ENCODE data around the gene SEMA4G. TPM values are rescaled to one million over a fixed set of nuclear protein-coding genes. Genes with fewer than 3 reads are reported as not detected.
A peak's percentile ranks its signal among the peaks of the same experiment; 100 is the strongest.

Gene SEMA4G
- total RNA-seq, 1 experiment from 2014 or later, result 0.70 TPM

DNA sequence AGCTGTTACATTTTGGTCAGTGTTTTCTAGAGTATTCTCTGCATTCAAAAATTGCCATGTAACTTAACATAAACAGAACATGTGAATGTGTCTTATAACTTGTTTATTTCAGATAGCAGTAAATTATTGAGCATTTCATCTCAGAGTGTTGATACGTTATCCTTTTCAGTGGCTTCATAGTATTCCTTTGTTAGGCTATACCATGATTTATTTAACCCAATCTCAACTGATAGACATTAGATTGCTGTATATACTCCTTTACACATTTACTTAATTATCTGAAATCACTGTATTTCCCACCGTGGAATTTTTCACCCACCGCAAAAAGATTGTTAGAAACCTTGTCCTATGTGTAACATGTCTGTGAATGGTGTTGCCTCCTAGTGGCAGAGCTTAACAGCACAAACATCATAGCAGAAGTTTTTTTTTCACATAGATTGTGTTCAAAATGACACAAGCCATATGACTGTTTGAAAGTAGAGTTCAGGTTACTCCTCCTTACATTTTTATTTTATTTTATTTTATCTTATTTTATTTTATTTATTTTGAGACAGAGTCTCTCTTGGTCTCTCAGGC, 35.1 kb upstream of the SEMA4G start:
- no peak overlapping the region for H3K4me2 ChIP-seq
- no peak overlapping the region for H3K4me3 ChIP-seq
- H2AFZ ChIP-seq, result no peak overlapping the region
- no peaks in the 10 kb centered on the region for H3K4me1 ChIP-seq (replicated peaks; ENCODE audit: insufficient read depth)
- H3K9me3 ChIP-seq (ENCODE audit: insufficient read depth, low read depth), result no peaks in the 10 kb centered on the region
- TF ChIP-seq EZH2 (IDR thresholded peaks at IDR 0.05; ENCODE audit: low read depth), result no peak
- TF ChIP-seq, protein P1, sequence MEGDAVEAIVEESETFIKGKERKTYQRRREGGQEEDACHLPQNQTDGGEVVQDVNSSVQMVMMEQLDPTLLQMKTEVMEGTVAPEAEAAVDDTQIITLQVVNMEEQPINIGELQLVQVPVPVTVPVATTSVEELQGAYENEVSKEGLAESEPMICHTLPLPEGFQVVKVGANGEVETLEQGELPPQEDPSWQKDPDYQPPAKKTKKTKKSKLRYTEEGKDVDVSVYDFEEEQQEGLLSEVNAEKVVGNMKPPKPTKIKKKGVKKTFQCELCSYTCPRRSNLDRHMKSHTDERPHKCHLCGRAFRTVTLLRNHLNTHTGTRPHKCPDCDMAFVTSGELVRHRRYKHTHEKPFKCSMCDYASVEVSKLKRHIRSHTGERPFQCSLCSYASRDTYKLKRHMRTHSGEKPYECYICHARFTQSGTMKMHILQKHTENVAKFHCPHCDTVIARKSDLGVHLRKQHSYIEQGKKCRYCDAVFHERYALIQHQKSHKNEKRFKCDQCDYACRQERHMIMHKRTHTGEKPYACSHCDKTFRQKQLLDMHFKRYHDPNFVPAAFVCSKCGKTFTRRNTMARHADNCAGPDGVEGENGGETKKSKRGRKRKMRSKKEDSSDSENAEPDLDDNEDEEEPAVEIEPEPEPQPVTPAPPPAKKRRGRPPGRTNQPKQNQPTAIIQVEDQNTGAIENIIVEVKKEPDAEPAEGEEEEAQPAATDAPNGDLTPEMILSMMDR (conservative IDR thresholded peaks at IDR 0.05), result peak; percentile 45; the same call in 1 of the 2 replicates
- intact Hi-C loops (cut with micrococcal nuclease; ENCODE audit: unreplicated experiment), result no loop called here
- no peaks in the 10 kb centered on the region for H4K20me1 ChIP-seq (ENCODE audit: insufficient read depth)
- DNase-seq, result no peak
- POLR2A ChIA-PET (ENCODE audit: unreplicated experiment), result no interaction called here
- no peaks in the 10 kb centered on the region for H3F3A ChIP-seq (ENCODE audit: insufficient read depth, low read depth)
- H3K27me3 ChIP-seq (ENCODE audit: insufficient read depth, low read depth), result no peaks in the 10 kb centered on the region
- BruUV-seq (replicated peaks), result no TSS peak
- no peaks in the 10 kb centered on the region for H3K9me2 ChIP-seq (ENCODE audit: insufficient read depth)
- CTCF ChIA-PET, result no interaction called here
- no peak overlapping the region for H3K27ac ChIP-seq
- H3K79me2 ChIP-seq (ENCODE audit: low read depth), result no peaks in the 10 kb centered on the region
- peaks cover 13% of the 10 kb centered on the region; the same call in 1 of the 2 replicates for H3K36me3 ChIP-seq (ENCODE audit: low read depth)

DNA sequence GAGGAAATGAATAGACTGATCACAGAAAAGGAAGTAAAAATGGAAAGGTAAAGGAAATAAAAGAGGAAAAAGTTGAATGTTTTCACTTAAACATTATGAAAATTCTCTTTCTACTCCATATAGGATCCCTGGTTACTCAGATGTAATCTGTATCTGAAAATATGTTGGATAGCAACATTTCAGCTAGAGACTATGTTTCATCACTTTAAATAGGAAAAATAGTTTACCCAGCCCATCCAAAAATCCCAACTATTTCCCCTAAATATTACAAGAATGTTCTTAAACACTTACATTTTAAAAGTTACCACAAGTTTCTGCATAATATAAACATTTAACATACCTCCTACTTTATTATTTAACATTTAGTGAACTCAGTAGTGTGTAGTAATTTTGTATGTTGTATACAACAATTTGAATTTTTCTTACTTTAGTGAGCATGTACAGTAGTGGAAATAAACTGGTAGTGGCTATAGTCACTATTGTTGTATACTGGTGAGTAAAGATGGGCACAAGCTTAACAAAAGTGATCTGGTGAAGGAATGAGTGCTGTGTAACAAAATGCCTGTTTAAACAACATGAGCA, 29.4 kb upstream of the SEMA4G start:
- Histone ChIP-seq H3F3A (ENCODE audit: insufficient read depth, low read depth) (no peaks in the 10 kb centered on the region), H4K20me1 (ENCODE audit: insufficient read depth) (no peaks in the 10 kb centered on the region), H3K4me1 (replicated peaks; ENCODE audit: insufficient read depth) (no peaks in the 10 kb centered on the region), H3K36me3 (ENCODE audit: low read depth) (peaks cover 4% of the 10 kb centered on the region; the same call in 1 of the 2 replicates), H2AFZ (no peak overlapping the region), H3K4me3 (no peak overlapping the region), H3K27ac (no peak overlapping the region), H3K79me2 (ENCODE audit: low read depth) (no peaks in the 10 kb centered on the region), H3K27me3 (ENCODE audit: insufficient read depth, low read depth) (no peaks in the 10 kb centered on the region), H3K9me3 (ENCODE audit: insufficient read depth, low read depth) (no peaks in the 10 kb centered on the region), H3K9me2 (ENCODE audit: insufficient read depth) (no peaks in the 10 kb centered on the region), H3K4me2 (no peak overlapping the region)
- CTCF ChIA-PET, result no interaction called here
- POLR2A ChIA-PET (ENCODE audit: unreplicated experiment), result no interaction called here
- intact Hi-C loops (cut with micrococcal nuclease; ENCODE audit: unreplicated experiment), result no loop called here
- TF ChIP-seq EZH2 (IDR thresholded peaks at IDR 0.05; ENCODE audit: low read depth), result no peak
- TF ChIP-seq, protein P1 (conservative IDR thresholded peaks at IDR 0.05), result no peak
- no peak for DNase-seq
- no TSS peak for BruUV-seq (replicated peaks)

DNA sequence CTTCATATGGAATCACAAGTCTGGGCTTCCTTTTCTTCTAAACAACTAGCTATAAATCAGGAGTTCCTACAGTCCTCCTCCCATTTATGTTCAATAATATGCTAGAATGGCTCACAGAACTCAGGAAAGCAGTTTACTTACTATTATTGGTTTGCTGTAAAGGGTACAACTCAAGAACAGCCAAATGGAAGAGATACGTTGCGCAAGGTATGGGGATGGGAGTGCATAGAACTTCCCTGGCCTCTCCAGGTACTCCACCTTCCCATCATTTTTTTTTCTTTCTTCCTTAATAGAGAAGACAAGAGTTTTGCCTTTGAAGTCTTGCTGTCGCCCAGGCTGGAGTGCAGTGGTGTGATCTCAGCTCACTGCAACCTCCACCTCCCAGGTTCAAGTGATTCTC, 27.1 kb upstream of the SEMA4G start:
- Histone ChIP-seq H3K4me3 (no peak overlapping the region), H3K9me2 (ENCODE audit: insufficient read depth) (no peaks in the 10 kb centered on the region), H3K4me1 (replicated peaks; ENCODE audit: insufficient read depth) (no peaks in the 10 kb centered on the region), H3K79me2 (ENCODE audit: low read depth) (no peaks in the 10 kb centered on the region), H3F3A (ENCODE audit: insufficient read depth, low read depth) (no peaks in the 10 kb centered on the region), H3K9me3 (ENCODE audit: insufficient read depth, low read depth) (no peaks in the 10 kb centered on the region), H2AFZ (no peak overlapping the region), H3K27ac (no peak overlapping the region), H4K20me1 (ENCODE audit: insufficient read depth) (no peaks in the 10 kb centered on the region), H3K4me2 (no peak overlapping the region), H3K27me3 (ENCODE audit: insufficient read depth, low read depth) (no peaks in the 10 kb centered on the region), H3K36me3 (ENCODE audit: low read depth) (peaks cover 4% of the 10 kb centered on the region; the same call in 1 of the 2 replicates)
- no TSS peak for BruUV-seq (replicated peaks)
- ChIA-PET CTCF (no interaction called here), POLR2A (ENCODE audit: unreplicated experiment) (interaction anchor here (0.7 kb wide), 1 partner anchor 49 kb away, joined by 4 read pairs; no protein-coding TSS in a partner anchor)
- no peak for TF ChIP-seq EZH2 (IDR thresholded peaks at IDR 0.05; ENCODE audit: low read depth)
- TF ChIP-seq, protein P1 (conservative IDR thresholded peaks at IDR 0.05), result no peak
- intact Hi-C loops (cut with micrococcal nuclease; ENCODE audit: unreplicated experiment), result no loop called here
- no peak for DNase-seq

All from PC-9 (cell line).